ENCODE measurements around the gene SDCCAG8. TPM values are rescaled to one million over a fixed set of nuclear protein-coding genes. Genes with fewer than 3 reads are reported as not detected.

The SDCCAG8 gene
- total and polyA plus RNA-seq, 11 donors: 7.8 to 36.6 (median 21.6) TPM

- intact Hi-C loops (cut with DNase I): loop anchor here in 1 of 10 donors (10.0 kb wide), 1 partner anchor 273 kb away; no protein-coding TSS in a partner anchor
- peaks cover 0 to 5% (median 0%) of the 10 kb centered on the region in 9 donors for H3K36me3 ChIP-seq
- peak overlapping the region in 1 of 12 donors; percentile 23 for H3K27ac ChIP-seq
- WGBS, 4 donors: 71 to 86% (median 77%) methylated on average over 3 of the region's 3 CpGs
- ATAC-seq (peak in 1 of 4 donors; percentile 41), DNase-seq (no peak)
- H3K4me3 ChIP-seq: no peak overlapping the region
- H3K9me3 ChIP-seq: no peaks in the 10 kb centered on the region
- TF ChIP-seq POLR2A (IDR thresholded peaks at IDR 0.05): no peak
- TF ChIP-seq CTCF (IDR thresholded peaks at IDR 0.05): no peak
- H3K4me1 ChIP-seq: peaks cover 0 to 23% (median 7%) of the 10 kb centered on the region in 12 donors
- H3K27me3 ChIP-seq: no peaks in the 10 kb centered on the region
Observed at GRCh38 chr1:243471754-243472745, 216.2 kb downstream of the SDCCAG8 start.

GRCh38 chr1:243473227-243474135, 217.6 kb downstream of the SDCCAG8 start:
- whole genome bisulfite sequencing, 4 donors: 31 to 38% (median 36%) methylated on average over 12 of the region's 12 CpGs
- Histone ChIP-seq H3K27ac (peak overlapping the region in 3 of 12 donors; percentile 17 to 77 (median 28)), H3K4me3 (peak overlapping the region in 10 of 12 donors; percentile 10 to 57 (median 45)), H3K4me1 (peaks cover 0 to 23% (median 7%) of the 10 kb centered on the region in 12 donors), H3K36me3 (no peaks in the 10 kb centered on the region), H3K27me3 (no peaks in the 10 kb centered on the region), H3K9me3 (no peaks in the 10 kb centered on the region)
- DNase-seq: no peak
- TF ChIP-seq POLR2A (IDR thresholded peaks at IDR 0.05) (no peak), CTCF (IDR thresholded peaks at IDR 0.05) (no peak)
- intact Hi-C loops (cut with DNase I): loop anchor here in 1 of 10 donors (10.0 kb wide), 1 partner anchor 271 kb away; no protein-coding TSS in a partner anchor
- ATAC-seq: peak in 3 of 4 donors; percentile 17 to 31 (median 29)

- H3K4me1 ChIP-seq: peaks cover 0 to 23% (median 7%) of the 10 kb centered on the region in 12 donors
- intact Hi-C loops (cut with DNase I): loop anchor here in 1 of 10 donors (10.0 kb wide), 1 partner anchor 270 kb away; no protein-coding TSS in a partner anchor
Observed at GRCh38 chr1:243474136-243474881, 218.5 kb downstream of the SDCCAG8 start.

More at GRCh38 chr1:243474136-243474881, 218.5 kb downstream of the SDCCAG8 start:
- no peaks in the 10 kb centered on the region for H3K36me3 ChIP-seq
- no peaks in the 10 kb centered on the region for H3K27me3 ChIP-seq
- H3K27ac ChIP-seq: peak overlapping the region in 2 of 12 donors; percentile 28 to 77
- DNase-seq (no peak), ATAC-seq (peak in 1 of 4 donors; percentile 24)
- H3K9me3 ChIP-seq: no peaks in the 10 kb centered on the region
- 83 to 91% (median 87%) methylated on average over 28 to 55 of the region's 55 CpGs for WGBS, 4 donors
- H3K4me3 ChIP-seq: peak overlapping the region in 7 of 12 donors; percentile 36 to 57 (median 50)
- TF ChIP-seq CTCF (IDR thresholded peaks at IDR 0.05): no peak
- no peak for TF ChIP-seq POLR2A (IDR thresholded peaks at IDR 0.05)
